ENCODE data around the gene OLFML2B.
"Not testable (repeated sequence)": the region's sequence is repeated elsewhere in the genome, so short reads cannot be mapped to it uniquely, and the experiment has no call there.

OLFML2B gene

GRCh38 chr1:162019006-162019405 lies 4.7 kb downstream of the OLFML2B start:
- TF ChIP-seq, protein P1, sequence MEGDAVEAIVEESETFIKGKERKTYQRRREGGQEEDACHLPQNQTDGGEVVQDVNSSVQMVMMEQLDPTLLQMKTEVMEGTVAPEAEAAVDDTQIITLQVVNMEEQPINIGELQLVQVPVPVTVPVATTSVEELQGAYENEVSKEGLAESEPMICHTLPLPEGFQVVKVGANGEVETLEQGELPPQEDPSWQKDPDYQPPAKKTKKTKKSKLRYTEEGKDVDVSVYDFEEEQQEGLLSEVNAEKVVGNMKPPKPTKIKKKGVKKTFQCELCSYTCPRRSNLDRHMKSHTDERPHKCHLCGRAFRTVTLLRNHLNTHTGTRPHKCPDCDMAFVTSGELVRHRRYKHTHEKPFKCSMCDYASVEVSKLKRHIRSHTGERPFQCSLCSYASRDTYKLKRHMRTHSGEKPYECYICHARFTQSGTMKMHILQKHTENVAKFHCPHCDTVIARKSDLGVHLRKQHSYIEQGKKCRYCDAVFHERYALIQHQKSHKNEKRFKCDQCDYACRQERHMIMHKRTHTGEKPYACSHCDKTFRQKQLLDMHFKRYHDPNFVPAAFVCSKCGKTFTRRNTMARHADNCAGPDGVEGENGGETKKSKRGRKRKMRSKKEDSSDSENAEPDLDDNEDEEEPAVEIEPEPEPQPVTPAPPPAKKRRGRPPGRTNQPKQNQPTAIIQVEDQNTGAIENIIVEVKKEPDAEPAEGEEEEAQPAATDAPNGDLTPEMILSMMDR (IDR thresholded peaks at IDR 0.05; ENCODE audit: low read depth, low read length, missing control alignments) = no peak
- H3K4me3 ChIP-seq (ENCODE audit: low read depth, low read length) = no peak overlapping the region
- DNase-seq (ENCODE audit: low read depth) = peak; percentile 72
- in situ Hi-C loops (cut with HindIII; ENCODE audit: low sequenced_read_pairs) = no loop called here

- no peak for DNase-seq (ENCODE audit: low read depth)
- TF ChIP-seq, protein P1 (IDR thresholded peaks at IDR 0.05; ENCODE audit: low read depth, low read length, missing control alignments) = no peak
- no peak overlapping the region for H3K4me3 ChIP-seq (ENCODE audit: low read depth, low read length)
- in situ Hi-C loops (cut with HindIII; ENCODE audit: low sequenced_read_pairs) = no loop called here
These were observed 5.3 kb downstream of the OLFML2B start for GRCh38 chr1:162018418-162018817.

DNA sequence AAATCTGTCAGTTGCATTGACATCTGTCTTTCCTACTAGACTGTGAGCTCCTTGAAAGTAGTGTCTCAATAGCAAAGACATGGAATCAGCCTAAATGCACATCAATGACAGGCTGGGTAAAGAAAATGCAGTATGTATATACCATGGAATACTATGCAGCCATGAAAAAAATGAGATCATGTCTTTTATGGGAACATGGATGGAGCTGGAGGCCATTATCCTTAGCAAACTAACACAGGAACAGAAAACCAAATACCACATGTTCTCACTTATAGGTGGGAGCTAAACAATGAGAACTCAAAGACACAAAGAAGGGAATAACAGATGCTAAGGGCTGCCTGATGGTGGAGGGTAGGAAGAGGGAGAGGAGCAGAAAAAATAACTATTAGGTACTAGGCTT lies 5.9 kb downstream of the OLFML2B start:
- H3K4me3 ChIP-seq (ENCODE audit: low read depth, low read length); in situ Hi-C loops (cut with HindIII; ENCODE audit: low sequenced_read_pairs); DNase-seq (ENCODE audit: low read depth): not testable (repeated sequence)

GRCh38 chr1:162016631-162017030 lies 7.0 kb downstream of the OLFML2B start:
- TF ChIP-seq, protein P1 (IDR thresholded peaks at IDR 0.05; ENCODE audit: low read depth, low read length, missing control alignments) = no peak
- no peak for DNase-seq (ENCODE audit: low read depth)
- no peak overlapping the region for H3K4me3 ChIP-seq (ENCODE audit: low read depth, low read length)
- in situ Hi-C loops (cut with HindIII; ENCODE audit: low sequenced_read_pairs) = no loop called here

GRCh38 chr1:162015196-162015595 lies 8.5 kb downstream of the OLFML2B start:
- TF ChIP-seq, protein P1 (IDR thresholded peaks at IDR 0.05; ENCODE audit: low read depth, low read length, missing control alignments) = no peak
- in situ Hi-C loops (cut with HindIII; ENCODE audit: low sequenced_read_pairs) = no loop called here
- H3K4me3 ChIP-seq (ENCODE audit: low read depth, low read length) = no peak overlapping the region
- DNase-seq (ENCODE audit: low read depth) = no peak

DNA sequence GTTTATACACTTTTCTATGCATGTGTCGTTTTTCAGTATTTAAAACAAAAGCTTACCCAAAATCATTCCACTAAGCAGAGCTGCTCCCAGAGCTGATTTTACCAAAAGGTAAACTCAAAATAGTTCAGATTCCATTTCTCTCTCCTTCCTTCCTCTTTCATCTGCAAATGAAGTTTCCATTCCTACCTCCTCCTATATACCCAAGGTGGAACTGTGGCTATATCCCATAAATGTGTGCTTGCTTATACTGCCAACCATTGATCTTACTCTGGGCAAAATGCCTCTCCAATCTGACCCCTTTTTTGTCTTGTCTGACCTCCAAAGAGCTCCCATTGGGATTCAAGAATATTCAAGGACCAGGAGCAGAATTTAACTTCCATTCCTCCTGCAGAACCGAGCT lies 9.5 kb downstream of the OLFML2B start:
- H3K4me3 ChIP-seq (ENCODE audit: low read depth, low read length) = no peak overlapping the region
- no peak for DNase-seq (ENCODE audit: low read depth)
- TF ChIP-seq, protein P1 (IDR thresholded peaks at IDR 0.05; ENCODE audit: low read depth, low read length, missing control alignments) = no peak
- in situ Hi-C loops (cut with HindIII; ENCODE audit: low sequenced_read_pairs) = no loop called here

- no peak for DNase-seq (ENCODE audit: low read depth)
- no peak overlapping the region for H3K4me3 ChIP-seq (ENCODE audit: low read depth, low read length)
- in situ Hi-C loops (cut with HindIII; ENCODE audit: low sequenced_read_pairs) = no loop called here
- TF ChIP-seq, protein P1 (IDR thresholded peaks at IDR 0.05; ENCODE audit: low read depth, low read length, missing control alignments) = no peak
These were observed 10.4 kb downstream of the OLFML2B start for GRCh38 chr1:162013289-162013688.

Measured in astrocyte of the cerebellum (primary cell).